ENCODE data around the gene MYO1D.

MYO1D gene

GRCh38 chr17:32496395-32497073 lies 380.4 kb downstream of the MYO1D start:
- in situ Hi-C loops (cut with MboI; ENCODE audit: low sequenced_read_pairs), result no loop called here

- in situ Hi-C loops (cut with MboI; ENCODE audit: low sequenced_read_pairs), result no loop called here
Measured at GRCh38 chr17:32495359-32496231, 381.3 kb downstream of the MYO1D start.

- in situ Hi-C loops (cut with MboI; ENCODE audit: low sequenced_read_pairs), result no loop called here
Measured at GRCh38 chr17:32494621-32495358, 382.1 kb downstream of the MYO1D start.

DNA sequence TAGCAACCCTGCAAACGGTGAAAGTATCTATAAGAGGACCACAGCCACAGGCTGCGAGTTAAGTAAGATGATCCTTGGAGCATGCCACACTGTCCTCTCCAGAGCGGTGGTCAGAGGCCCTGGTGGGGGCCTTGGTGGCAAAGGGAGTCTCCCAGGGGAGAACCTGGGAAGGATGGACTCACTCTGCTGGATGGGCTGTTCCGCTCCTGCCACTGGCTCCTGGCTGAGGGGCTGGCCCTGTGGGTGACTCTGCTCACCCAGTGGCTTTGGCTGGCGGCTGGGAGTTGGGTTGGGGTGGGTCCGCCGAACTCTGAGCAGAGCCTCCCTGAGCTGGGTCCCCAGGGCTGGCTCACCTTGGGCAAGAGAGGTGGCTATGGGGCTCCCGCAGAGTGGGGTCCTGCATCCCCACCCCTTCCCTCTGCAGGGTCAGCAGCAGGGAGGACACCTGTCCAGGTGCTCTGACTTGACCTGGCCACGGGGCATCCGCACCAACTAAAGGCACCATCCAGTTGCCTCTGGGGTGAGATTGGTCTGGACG lies 382.9 kb downstream of the MYO1D start:
- in situ Hi-C loops (cut with MboI; ENCODE audit: low sequenced_read_pairs), result no loop called here

- in situ Hi-C loops (cut with MboI; ENCODE audit: low sequenced_read_pairs), result no loop called here
Measured at GRCh38 chr17:32493571-32493970, 383.4 kb downstream of the MYO1D start.

DNA sequence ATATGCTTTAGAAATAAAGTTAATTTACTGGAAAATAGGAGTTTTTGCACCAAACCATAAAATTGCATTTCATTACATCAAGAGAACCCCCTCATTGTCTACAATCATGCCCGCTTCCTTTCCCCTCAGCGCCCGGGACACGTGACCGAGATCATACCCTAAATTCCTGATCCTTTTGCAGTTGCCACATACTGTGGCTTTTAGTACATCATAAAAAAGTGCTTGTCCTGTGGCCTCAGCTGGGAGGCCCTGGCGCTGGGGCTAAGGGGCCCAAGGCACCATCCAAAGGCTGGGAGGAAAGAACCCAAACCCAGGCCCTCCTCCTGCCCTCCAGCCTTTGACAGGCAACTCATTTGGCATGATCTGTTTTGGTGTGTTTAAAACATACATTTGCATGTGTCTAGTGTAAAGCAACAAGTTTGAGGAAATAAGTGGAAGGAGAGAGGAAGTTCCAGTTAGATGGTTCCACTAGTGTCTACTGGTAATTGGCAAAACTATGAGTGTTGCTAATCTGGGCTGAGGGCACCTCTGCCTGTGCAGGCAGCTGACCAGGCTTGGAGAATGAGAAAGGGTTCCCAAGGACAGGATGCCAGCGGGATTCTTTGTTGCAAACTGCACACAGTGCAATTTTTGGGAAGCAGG lies 384.2 kb downstream of the MYO1D start:
- in situ Hi-C loops (cut with MboI; ENCODE audit: low sequenced_read_pairs), result no loop called here

- in situ Hi-C loops (cut with MboI; ENCODE audit: low sequenced_read_pairs), result no loop called here
Measured at GRCh38 chr17:32492264-32492589, 384.7 kb downstream of the MYO1D start.

- in situ Hi-C loops (cut with MboI; ENCODE audit: low sequenced_read_pairs), result no loop called here
Measured at GRCh38 chr17:32491371-32492263, 385.3 kb downstream of the MYO1D start.

DNA sequence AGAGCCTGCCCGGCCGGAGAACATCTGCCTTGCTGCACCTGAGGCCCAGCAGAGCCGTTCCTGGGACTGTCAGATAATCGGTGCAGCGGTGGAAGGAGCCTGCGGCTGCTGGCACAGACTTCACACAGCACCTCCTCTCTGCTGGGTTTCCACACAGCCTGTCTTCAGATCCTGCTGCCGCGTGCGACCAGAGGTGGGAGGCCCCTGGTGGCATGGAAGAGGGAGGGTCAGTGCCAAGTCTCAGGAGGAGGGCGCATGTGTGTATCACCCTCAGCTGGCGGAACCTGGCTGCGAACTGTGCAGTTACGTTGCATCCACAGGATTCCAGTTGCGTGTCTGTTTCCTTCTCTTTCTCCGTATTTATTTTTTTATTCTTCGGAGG lies 386.8 kb downstream of the MYO1D start:
- in situ Hi-C loops (cut with MboI; ENCODE audit: low sequenced_read_pairs), result no loop called here

- in situ Hi-C loops (cut with MboI; ENCODE audit: low sequenced_read_pairs), result no loop called here
Measured at GRCh38 chr17:32489320-32490100, 387.4 kb downstream of the MYO1D start.

DNA sequence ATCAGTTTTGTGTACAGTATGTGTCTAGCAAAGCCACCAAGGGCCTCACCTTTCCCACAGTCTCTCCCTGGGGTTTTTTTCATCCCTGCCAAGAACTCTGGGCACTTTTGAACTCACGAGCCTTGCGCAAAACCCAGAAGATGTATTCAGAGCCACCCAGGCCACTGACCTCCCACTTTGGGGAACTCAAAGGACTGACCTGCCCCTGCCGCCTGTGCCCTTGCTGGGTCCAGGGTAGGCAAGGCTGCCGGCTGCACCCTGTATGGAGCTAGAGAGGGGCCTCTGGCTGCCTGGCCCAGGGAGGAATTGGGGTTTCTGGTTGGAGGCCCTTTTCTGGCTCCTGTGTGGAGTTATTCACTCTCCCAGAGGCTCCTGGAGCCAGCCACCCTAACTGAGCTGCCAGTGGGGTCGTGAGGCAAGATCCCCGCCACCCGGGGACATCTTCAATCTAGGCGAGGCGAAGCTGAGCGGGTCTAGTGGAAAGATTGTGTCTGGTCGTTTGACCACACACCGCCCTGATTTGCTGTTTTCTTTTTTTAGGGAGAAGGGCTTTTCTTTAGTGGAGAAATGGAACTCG lies 388.2 kb downstream of the MYO1D start:
- in situ Hi-C loops (cut with MboI; ENCODE audit: low sequenced_read_pairs), result no loop called here

GRCh38 chr17:32488177-32488542 lies 388.8 kb downstream of the MYO1D start:
- in situ Hi-C loops (cut with MboI; ENCODE audit: low sequenced_read_pairs), result no loop called here

DNA sequence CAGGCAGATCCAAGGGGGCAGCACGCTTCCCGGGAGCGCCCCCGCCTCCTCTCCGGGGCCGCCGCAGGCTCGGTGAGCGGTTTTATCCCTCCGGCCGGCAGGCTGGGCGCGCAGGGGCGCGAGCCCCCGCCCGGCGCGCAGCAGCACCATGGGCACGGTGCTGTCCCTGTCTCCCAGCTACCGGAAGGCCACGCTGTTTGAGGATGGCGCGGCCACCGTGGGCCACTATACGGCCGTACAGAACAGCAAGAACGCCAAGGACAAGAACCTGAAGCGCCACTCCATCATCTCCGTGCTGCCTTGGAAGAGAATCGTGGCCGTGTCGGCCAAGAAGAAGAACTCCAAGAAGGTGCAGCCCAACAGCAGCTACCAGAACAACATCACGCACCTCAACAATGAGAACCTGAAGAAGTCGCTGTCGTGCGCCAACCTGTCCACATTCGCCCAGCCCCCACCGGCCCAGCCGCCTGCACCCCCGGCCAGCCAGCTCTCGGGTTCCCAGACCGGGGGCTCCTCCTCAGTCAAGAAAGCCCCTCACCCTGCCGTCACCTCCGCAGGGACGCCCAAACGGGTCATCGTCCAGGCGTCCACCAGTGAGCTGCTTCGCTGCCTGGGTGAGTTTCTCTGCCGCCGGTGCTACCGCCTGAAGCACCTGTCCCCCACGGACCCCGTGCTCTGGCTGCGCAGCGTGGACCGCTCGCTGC lies 389.3 kb downstream of the MYO1D start:
- in situ Hi-C loops (cut with MboI; ENCODE audit: low sequenced_read_pairs), result no loop called here

DNA sequence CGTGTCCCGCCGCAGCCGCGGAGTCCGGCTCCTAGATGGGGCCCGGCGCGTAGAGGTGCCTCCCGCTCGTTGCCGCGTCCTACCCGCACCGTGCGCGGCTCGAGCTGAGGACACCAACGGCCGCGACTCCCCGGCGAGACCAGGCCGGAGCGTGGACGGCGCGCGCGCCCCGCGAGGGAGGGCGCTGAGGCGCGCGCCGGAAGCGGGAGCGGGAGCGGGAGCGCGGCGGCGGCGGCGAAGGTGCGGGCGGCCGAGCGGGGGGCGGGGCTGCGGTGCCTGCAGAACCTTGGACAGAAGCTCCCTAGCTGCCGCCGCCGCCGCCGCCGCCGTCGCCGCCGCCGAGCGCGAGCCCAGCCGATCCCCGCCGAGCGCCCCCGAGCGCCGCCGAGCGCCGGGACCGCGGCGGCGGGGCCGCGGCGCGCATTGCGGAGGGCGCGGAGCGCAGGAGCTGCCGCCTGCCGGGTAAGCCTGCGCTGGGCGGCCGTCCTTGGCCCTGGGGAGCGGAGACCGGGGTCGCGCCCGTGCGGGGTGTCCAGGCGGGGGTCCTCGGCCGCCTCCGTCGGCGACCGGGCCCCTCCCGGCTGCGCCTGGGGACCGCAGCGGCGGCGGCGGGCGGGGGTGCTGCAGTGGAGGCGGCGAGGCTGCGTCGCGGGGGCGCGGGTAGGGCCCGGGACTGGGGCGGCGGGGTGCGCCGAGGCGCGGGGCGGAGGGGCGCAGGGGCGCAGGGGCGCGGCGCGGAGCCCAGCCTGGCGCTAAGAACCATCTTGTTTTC lies 390.0 kb downstream of the MYO1D start, which contains the start of gene CDK5R1:
TSS of gene CDK5R1 (plus strand) at position 293 of the 772 bp plus-strand sequence. CDS start 628 bp downstream, outside the sequence.
- in situ Hi-C loops (cut with MboI; ENCODE audit: low sequenced_read_pairs), result no loop called here

GRCh38 chr17:32486111-32486700 lies 390.7 kb downstream of the MYO1D start:
- in situ Hi-C loops (cut with MboI; ENCODE audit: low sequenced_read_pairs), result no loop called here

GRCh38 chr17:32485261-32486110 lies 391.4 kb downstream of the MYO1D start:
- in situ Hi-C loops (cut with MboI; ENCODE audit: low sequenced_read_pairs), result no loop called here

Measured in HL-60/S4 treated with phorbol 12-myristate 13-acetate at 8.2 ng/mL for 4 days and 3 days (cell line).